Measurements from ENCODE around the gene SHROOM4. TPM values are rescaled to one million over a fixed set of nuclear protein-coding genes. Genes with fewer than 3 reads are reported as not detected.

The SHROOM4 gene
- total RNA-seq, 1 donor from 2014 or later, result 6.1 TPM

- H3K27me3 ChIP-seq (ENCODE audit: control insufficient read depth, insufficient read depth, low read length), result no peaks in the 10 kb centered on the region
- no peak for DNase-seq (ENCODE audit: low read depth)
- H3K4me3 ChIP-seq (ENCODE audit: low read depth, low read length), result no peak overlapping the region
- no peak for TF ChIP-seq CTCF (IDR thresholded peaks at IDR 0.05; ENCODE audit: insufficient read depth, low read length, poor library complexity, severe bottlenecking)
- no peaks in the 10 kb centered on the region for H3K36me3 ChIP-seq (ENCODE audit: control insufficient read depth, insufficient read depth, low read length)
These were observed 88.7 kb downstream of the SHROOM4 start for GRCh38 chrX:50725310-50725709.

- DNase-seq (ENCODE audit: low read depth), result no peak
- TF ChIP-seq CTCF (IDR thresholded peaks at IDR 0.05; ENCODE audit: insufficient read depth, low read length, poor library complexity, severe bottlenecking), result no peak
- H3K27me3 ChIP-seq (ENCODE audit: control insufficient read depth, insufficient read depth, low read length), result no peaks in the 10 kb centered on the region
- H3K36me3 ChIP-seq (ENCODE audit: control insufficient read depth, insufficient read depth, low read length), result no peaks in the 10 kb centered on the region
- H3K4me3 ChIP-seq (ENCODE audit: low read depth, low read length), result no peak overlapping the region
These were observed 91.0 kb downstream of the SHROOM4 start for GRCh38 chrX:50723006-50723405.

GRCh38 chrX:50721764-50722521, 92.1 kb downstream of the SHROOM4 start:
- no peaks in the 10 kb centered on the region for H3K36me3 ChIP-seq (ENCODE audit: control insufficient read depth, insufficient read depth, low read length)
- no peaks in the 10 kb centered on the region for H3K27me3 ChIP-seq (ENCODE audit: control insufficient read depth, insufficient read depth, low read length)
- no peak for TF ChIP-seq CTCF (IDR thresholded peaks at IDR 0.05; ENCODE audit: insufficient read depth, low read length, poor library complexity, severe bottlenecking)
- DNase-seq (ENCODE audit: low read depth), result no peak
- H3K4me3 ChIP-seq (ENCODE audit: low read depth, low read length), result no peak overlapping the region

GRCh38 chrX:50719614-50720013, 94.4 kb downstream of the SHROOM4 start:
- DNase-seq (ENCODE audit: low read depth), result no peak
- no peaks in the 10 kb centered on the region for H3K27me3 ChIP-seq (ENCODE audit: control insufficient read depth, insufficient read depth, low read length)
- TF ChIP-seq CTCF (IDR thresholded peaks at IDR 0.05; ENCODE audit: insufficient read depth, low read length, poor library complexity, severe bottlenecking), result no peak
- H3K4me3 ChIP-seq (ENCODE audit: low read depth, low read length), result no peak overlapping the region
- no peaks in the 10 kb centered on the region for H3K36me3 ChIP-seq (ENCODE audit: control insufficient read depth, insufficient read depth, low read length)

GRCh38 chrX:50718776-50719175, 95.2 kb downstream of the SHROOM4 start:
- DNase-seq (ENCODE audit: low read depth), result no peak
- H3K36me3 ChIP-seq (ENCODE audit: control insufficient read depth, insufficient read depth, low read length), result no peaks in the 10 kb centered on the region
- TF ChIP-seq CTCF (IDR thresholded peaks at IDR 0.05; ENCODE audit: insufficient read depth, low read length, poor library complexity, severe bottlenecking), result no peak
- H3K4me3 ChIP-seq (ENCODE audit: low read depth, low read length), result no peak overlapping the region
- H3K27me3 ChIP-seq (ENCODE audit: control insufficient read depth, insufficient read depth, low read length), result no peaks in the 10 kb centered on the region

GRCh38 chrX:50716706-50717105, 97.3 kb downstream of the SHROOM4 start:
- Histone ChIP-seq H3K36me3 (ENCODE audit: control insufficient read depth, insufficient read depth, low read length) (no peaks in the 10 kb centered on the region), H3K4me3 (ENCODE audit: low read depth, low read length) (no peak overlapping the region), H3K27me3 (ENCODE audit: control insufficient read depth, insufficient read depth, low read length) (no peaks in the 10 kb centered on the region)
- DNase-seq (ENCODE audit: low read depth), result no peak
- no peak for TF ChIP-seq CTCF (IDR thresholded peaks at IDR 0.05; ENCODE audit: insufficient read depth, low read length, poor library complexity, severe bottlenecking)

Data from kidney epithelial cell (primary cell).